ENCODE data around the gene PTBP1. TPM values are rescaled to one million over a fixed set of nuclear protein-coding genes. Genes with fewer than 3 reads are reported as not detected.

PTBP1 gene
- total and polyA plus RNA-seq, 2 experiments from 2014 or later, result 539 to 632 TPM

- H3K36me3 ChIP-seq (ENCODE audit: insufficient read depth), result no peaks in the 10 kb centered on the region
- Mint-ChIP-seq H3K9me3 (peaks cover 10% of the 10 kb centered on the region), H3K36me3 (ENCODE audit: low read depth) (no peaks in the 10 kb centered on the region), H3K27ac (no peak overlapping the region), H3K4me1 (no peaks in the 10 kb centered on the region), H3K4me3 (no peak overlapping the region), H3K27me3 (ENCODE audit: insufficient read depth, low read depth, poor library complexity) (peaks cover 4% of the 10 kb centered on the region)
- H3K79me2 ChIP-seq (replicated peaks; ENCODE audit: insufficient read depth), result no peaks in the 10 kb centered on the region
- no peaks in the 10 kb centered on the region for H3K27me3 ChIP-seq (ENCODE audit: insufficient read depth)
- H3K27ac ChIP-seq (ENCODE audit: low read depth), result no peak overlapping the region
- TF ChIP-seq, protein P1, sequence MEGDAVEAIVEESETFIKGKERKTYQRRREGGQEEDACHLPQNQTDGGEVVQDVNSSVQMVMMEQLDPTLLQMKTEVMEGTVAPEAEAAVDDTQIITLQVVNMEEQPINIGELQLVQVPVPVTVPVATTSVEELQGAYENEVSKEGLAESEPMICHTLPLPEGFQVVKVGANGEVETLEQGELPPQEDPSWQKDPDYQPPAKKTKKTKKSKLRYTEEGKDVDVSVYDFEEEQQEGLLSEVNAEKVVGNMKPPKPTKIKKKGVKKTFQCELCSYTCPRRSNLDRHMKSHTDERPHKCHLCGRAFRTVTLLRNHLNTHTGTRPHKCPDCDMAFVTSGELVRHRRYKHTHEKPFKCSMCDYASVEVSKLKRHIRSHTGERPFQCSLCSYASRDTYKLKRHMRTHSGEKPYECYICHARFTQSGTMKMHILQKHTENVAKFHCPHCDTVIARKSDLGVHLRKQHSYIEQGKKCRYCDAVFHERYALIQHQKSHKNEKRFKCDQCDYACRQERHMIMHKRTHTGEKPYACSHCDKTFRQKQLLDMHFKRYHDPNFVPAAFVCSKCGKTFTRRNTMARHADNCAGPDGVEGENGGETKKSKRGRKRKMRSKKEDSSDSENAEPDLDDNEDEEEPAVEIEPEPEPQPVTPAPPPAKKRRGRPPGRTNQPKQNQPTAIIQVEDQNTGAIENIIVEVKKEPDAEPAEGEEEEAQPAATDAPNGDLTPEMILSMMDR (conservative IDR thresholded peaks at IDR 0.05; ENCODE audit: low read depth in 2 of 2), result no peak
- TF ChIP-seq POLR2AphosphoS5 (IDR thresholded peaks at IDR 0.05; ENCODE audit: low read depth), result no peak
- TF ChIP-seq, protein P2, sequence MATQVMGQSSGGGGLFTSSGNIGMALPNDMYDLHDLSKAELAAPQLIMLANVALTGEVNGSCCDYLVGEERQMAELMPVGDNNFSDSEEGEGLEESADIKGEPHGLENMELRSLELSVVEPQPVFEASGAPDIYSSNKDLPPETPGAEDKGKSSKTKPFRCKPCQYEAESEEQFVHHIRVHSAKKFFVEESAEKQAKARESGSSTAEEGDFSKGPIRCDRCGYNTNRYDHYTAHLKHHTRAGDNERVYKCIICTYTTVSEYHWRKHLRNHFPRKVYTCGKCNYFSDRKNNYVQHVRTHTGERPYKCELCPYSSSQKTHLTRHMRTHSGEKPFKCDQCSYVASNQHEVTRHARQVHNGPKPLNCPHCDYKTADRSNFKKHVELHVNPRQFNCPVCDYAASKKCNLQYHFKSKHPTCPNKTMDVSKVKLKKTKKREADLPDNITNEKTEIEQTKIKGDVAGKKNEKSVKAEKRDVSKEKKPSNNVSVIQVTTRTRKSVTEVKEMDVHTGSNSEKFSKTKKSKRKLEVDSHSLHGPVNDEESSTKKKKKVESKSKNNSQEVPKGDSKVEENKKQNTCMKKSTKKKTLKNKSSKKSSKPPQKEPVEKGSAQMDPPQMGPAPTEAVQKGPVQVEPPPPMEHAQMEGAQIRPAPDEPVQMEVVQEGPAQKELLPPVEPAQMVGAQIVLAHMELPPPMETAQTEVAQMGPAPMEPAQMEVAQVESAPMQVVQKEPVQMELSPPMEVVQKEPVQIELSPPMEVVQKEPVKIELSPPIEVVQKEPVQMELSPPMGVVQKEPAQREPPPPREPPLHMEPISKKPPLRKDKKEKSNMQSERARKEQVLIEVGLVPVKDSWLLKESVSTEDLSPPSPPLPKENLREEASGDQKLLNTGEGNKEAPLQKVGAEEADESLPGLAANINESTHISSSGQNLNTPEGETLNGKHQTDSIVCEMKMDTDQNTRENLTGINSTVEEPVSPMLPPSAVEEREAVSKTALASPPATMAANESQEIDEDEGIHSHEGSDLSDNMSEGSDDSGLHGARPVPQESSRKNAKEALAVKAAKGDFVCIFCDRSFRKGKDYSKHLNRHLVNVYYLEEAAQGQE (IDR thresholded peaks at IDR 0.05; ENCODE audit: unreplicated experiment), result no peak
- no peak for TF ChIP-seq CREB1 (CRISPR knock-in tag; IDR thresholded peaks at IDR 0.05; ENCODE audit: low read depth)
- no peak for TF ChIP-seq ZNF114 (CRISPR knock-in tag; IDR thresholded peaks at IDR 0.05)
- no peak for TF ChIP-seq ZNF462 (CRISPR knock-in tag; IDR thresholded peaks at IDR 0.05)
- TF ChIP-seq EZH2 (IDR thresholded peaks at IDR 0.05; ENCODE audit: low read depth, unreplicated experiment), result no peak
- no peak for TF ChIP-seq NANOG (IDR thresholded peaks at IDR 0.05; ENCODE audit: borderline replicate concordance)
- TF ChIP-seq ZNF331 (CRISPR knock-in tag; IDR thresholded peaks at IDR 0.05; ENCODE audit: low read depth), result no peak
- no peak for TF ChIP-seq JUNB (IDR thresholded peaks at IDR 0.05; ENCODE audit: unreplicated experiment)
- no peak for TF ChIP-seq STAT1 (IDR thresholded peaks at IDR 0.05; ENCODE audit: unreplicated experiment)
- no peak for TF ChIP-seq EZH2phosphoT487 (IDR thresholded peaks at IDR 0.05; ENCODE audit: unreplicated experiment)
- TF ChIP-seq ETS1 (IDR thresholded peaks at IDR 0.05), result no peak
- 0 out of 2 replicates have a peak, but pooled peaks cover 7% of the 10 kb centered on the region for H3F3A ChIP-seq (replicated peaks; ENCODE audit: low read depth)
- no peak overlapping the region for H3K4me3 ChIP-seq
- DNase-seq (ENCODE audit: low spot score) (no peak), ATAC-seq (peak; percentile 15)
- H2AFZ ChIP-seq, result peak overlapping the region; percentile 52; the same call in 1 of the 2 replicates
- H3K9me2 ChIP-seq (ENCODE audit: insufficient read depth), result no peaks in the 10 kb centered on the region
- H3K4me1 ChIP-seq (ENCODE audit: insufficient read depth), result no peaks in the 10 kb centered on the region
- H3K4me2 ChIP-seq, result no peak overlapping the region; the same call in 1 of the 2 replicates
- no peaks in the 10 kb centered on the region for H4K20me1 ChIP-seq (replicated peaks; ENCODE audit: insufficient read depth)
Measured at GRCh38 chr19:751501-752341, 45.5 kb upstream of the PTBP1 start.
